HG02759 (cell line): Measurements from ENCODE around the gene ATG7.
"Not testable (repeated sequence)": the region's sequence is repeated elsewhere in the genome, so short reads cannot be mapped to it uniquely, and the experiment has no call there.

Source experiments
- ATAC-seq: cut with Tn5 transposase; IDR thresholded peaks from one replicate; pipeline ENCODE4 v1.9.1; 2021; ENCODE audit warnings: mild to moderate bottlenecking, moderate library complexity; ENCODE audit not compliant: unreplicated experiment

ATG7 gene

DNA sequence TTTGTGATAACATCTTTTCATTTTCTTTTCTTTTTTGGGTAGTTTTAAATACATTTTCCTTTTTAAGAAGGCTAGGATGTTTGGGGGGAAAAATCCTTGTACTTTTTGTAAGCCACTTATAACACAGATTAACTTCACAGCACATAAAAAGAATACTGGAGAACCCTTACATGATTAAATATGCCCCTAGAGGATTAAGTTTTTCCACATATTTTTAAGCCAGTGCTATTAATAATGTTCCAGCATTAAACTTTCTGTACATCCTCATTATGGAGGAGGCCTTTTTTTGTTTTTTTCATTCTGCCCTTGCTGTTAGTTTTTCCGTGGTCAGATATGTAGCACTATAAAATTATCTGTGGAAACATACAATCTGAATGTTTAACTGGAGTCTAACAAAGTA, 147.9 kb downstream of the ATG7 start:
- ATAC-seq: no peak

DNA sequence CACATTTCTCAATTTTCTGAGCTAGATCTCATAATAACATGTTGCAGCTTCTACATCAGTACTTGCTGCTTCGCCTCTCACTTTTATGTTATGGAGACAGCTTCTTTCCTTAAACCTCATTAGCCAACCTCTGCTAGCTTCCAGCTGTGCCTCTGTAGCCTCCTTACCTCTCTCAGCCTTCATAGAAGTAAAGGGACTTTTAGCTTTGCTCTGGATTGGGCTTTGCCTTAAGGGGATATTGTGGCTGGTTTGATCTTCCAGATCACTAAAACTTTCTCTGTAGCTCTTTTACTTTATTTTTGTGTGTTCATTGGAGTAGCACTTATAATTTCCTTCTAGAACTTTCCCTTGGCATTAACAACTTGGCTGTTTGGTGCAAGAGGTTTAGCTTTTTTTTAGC, 150.1 kb downstream of the ATG7 start:
- no peak for ATAC-seq

DNA sequence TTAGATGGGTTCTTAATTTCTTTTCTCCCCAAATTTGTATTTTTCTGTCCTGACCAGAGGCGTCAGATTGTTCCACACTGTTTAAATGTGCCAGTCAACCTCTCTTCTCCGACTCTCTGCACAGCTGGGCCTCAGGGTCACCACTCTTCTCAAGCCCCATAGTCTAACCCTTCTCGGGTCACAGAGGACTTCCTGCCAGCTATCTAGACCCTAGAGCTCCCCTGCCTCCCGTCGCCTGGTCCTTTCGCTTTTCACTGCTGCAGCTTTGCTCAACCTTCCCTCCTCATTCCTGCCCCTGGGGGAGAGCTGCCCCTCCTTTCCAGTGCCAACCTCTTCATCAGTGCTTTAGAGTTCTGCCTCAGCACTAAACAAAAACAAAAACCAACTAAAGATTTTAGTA, 151.7 kb downstream of the ATG7 start:
- ATAC-seq: no peak

- no peak for ATAC-seq
Observed at GRCh38 chr3:11424277-11424676, 152.1 kb downstream of the ATG7 start.

- no peak for ATAC-seq
Observed at GRCh38 chr3:11430207-11430606, 158.0 kb downstream of the ATG7 start.

- ATAC-seq: no peak
Observed at GRCh38 chr3:11430624-11431023, 158.4 kb downstream of the ATG7 start.

GRCh38 chr3:11431319-11431718, 159.1 kb downstream of the ATG7 start:
- ATAC-seq: no peak

DNA sequence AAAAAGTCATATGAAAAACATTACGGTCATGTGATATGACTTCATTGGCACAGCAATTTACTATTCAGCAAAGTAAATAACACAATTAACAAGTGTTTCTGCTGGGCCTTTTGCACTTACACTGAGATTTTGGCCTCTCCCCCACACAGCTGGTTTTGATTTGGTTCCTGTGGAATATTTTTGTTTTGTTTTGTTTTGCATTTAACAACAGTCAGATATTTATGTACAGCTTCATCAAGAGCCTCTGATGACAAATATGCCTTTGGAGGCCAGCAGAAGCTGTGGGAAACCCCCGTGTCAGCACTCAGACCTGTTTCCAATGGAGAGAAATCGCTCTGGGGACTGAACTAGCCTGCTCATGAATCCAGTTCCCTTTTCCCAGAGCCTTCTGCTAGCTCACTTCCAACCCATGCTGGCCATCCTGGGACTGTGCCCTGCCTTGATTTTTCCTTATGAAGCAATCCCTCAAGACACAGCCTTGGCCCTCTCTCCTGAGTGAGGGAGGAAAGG, 161.9 kb downstream of the ATG7 start:
- no peak for ATAC-seq

DNA sequence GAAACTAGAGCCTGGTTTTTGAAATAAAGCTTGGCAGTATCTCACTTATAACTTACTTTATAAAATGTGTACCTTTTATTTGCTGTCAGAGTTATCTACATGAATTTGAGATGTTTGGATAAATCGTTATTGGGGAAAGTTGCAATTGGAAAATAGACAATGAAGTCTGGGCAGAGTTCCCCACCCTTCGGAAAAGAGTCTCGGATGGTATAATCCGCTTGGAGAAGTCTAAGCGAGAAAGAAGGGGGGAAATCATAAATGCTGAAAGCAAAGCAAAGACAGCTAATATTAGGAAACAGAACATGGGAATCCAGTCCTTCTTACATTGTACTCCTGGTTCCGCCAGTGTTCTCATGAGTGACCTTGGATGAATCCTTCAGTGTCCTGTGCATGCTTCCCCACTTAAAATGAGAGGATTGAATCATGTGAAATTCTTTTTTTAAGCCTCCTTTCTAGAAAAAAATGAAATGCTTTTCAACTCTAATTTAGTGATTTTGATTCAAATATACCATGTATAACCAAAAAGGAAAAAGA, 162.4 kb downstream of the ATG7 start:
- ATAC-seq: no peak

GRCh38 chr3:11435440-11436165, 163.4 kb downstream of the ATG7 start:
- ATAC-seq: no peak

GRCh38 chr3:11436775-11437174, 164.6 kb downstream of the ATG7 start:
- no peak for ATAC-seq

GRCh38 chr3:11437506-11437905, 165.3 kb downstream of the ATG7 start:
- no peak for ATAC-seq

GRCh38 chr3:11438646-11439045, 166.4 kb downstream of the ATG7 start:
- ATAC-seq: no peak

DNA sequence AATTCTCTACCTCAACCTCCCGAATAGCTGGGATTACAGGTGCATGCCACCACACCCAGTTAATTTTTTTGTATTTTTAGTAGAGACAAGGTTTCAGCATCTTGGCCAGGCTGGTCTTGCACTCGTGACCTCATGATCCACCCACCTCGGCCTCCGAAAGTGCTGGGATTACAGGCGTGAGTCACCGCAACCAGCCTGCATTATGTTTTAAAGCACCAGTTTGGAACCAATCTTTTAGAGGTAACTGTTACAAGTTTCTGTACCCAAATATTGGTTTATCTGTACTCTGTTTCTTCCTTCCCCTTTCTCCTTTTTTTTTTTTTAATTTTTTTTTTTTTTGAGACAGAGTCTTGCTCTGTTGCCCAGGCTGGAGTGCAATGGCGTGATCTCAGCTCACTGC, 169.1 kb downstream of the ATG7 start:
- ATAC-seq: not testable (repeated sequence)

DNA sequence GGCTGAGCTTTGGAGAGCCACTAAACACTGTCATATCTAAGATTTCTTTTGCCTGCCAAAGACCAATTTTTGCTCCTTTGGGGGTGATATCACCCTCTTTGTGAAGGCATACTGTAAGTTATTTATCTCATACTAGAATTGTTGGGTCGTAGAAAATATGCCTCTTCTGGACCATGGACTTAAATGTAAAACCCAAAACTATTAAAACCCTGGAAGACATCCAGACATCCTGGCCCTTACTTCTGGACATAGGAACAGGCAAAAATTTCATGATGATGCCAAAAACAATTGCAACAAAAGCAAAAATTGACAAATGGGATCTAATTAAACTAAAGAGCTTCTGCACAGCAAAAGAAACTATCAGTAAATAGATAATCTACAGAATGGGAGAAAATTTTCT, 172.2 kb downstream of the ATG7 start:
- no peak for ATAC-seq

- ATAC-seq: not testable (repeated sequence)
Observed at GRCh38 chr3:11445193-11445592, 173.0 kb downstream of the ATG7 start.

GRCh38 chr3:11445883-11446282, 173.7 kb downstream of the ATG7 start:
- no peak for ATAC-seq

DNA sequence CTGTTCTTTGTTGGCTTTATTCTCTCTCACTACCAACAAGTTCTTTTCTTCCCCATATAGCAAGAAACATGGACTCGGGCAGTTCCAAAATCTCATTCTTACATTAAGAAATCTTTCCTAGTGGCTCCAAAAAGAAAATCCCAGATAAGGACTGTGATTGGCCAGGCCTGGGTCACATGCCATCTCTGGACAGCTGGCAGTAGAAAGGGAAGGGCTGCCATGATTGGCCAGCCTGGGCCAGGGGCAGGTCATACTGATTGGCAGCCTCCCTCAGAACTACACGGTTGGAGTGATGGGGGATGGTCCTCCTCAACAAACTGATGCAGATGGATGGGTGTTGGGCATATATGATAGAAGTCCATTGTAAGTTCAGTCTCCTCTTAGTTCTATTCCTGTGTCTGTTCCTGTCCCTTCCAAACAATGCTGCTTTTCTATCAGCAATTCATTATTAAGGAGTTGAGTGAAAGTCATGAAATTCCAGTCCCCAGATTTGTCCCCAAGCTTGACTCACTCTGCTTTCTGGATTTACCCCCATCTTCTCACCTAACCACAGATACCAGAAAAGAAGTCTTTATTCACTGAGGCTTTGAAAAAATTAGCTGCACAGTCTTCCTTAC, 175.5 kb downstream of the ATG7 start:
- ATAC-seq: no peak

GRCh38 chr3:11450015-11450414, 177.8 kb downstream of the ATG7 start:
- ATAC-seq: no peak

DNA sequence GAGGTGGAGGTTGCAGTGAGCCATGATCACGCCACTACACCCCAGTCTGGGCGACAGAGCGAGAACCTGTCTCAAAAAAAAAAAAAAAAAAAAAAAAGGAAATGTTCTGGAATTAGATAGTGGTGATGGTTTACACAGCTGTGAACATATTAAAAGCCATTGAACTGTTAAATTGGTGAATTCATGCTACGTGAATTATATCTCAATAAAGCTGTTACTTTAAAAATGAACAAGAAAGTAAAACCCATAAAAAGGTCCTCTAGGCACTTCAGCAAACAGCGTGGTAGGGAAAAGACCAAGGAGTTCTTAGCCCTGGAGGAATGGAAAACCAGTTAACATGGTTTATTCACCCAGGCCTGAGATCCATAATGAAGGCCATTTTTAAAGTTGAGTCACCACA, 180.1 kb downstream of the ATG7 start:
- no peak for ATAC-seq

DNA sequence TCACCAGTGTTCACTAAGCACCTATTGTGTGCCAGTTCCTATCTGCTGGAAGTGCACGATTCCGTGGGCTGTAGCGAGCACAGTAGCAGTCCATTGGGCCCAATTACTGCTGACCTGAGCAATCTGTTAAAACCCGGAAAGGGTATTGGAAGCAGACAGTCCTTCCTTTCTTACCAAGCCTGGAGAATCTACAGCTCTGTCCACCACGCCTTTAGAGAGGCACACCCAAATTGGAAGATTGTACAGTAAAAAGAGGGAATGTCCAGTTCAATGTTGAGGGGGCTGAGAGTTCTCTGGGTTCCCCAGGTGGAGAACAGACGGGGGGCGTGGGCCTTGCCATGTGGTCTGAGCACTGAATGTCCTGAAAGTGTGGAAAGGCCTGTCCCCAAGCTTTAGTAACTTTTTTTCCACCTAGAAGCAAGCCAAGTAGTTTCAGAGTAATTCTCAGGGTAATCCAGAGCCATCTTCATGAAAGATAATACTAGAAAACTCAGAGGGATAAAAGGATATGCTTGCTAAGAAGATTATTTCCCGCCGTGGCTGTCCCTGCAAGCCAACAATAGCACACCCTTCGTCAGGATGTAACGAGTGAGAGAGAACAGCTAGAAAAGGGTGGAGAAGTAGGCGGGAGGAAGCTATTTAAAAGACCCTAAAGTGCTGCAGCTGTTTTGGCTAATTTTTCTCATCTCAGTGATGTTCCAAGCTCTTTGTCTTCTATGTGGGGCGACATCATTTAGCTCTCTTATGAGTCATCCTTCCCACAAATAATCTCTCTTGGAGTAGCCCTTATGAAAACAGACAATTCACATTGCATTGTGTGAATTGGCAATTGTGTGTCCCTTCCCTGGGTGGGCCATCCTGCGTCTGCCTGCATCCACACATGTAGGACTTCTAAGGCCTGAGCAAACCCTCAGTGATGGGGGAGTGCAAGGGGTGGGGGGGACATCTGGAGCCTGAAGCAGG, 181.0 kb downstream of the ATG7 start:
- no peak for ATAC-seq
